OCI-LY3 (cell line): Measurements from ENCODE around the gene PHLDB3.
A peak's percentile ranks its signal among the peaks of the same experiment; 100 is the strongest.

Experiments used
- H2AFZ ChIP-seq: fragments of 200-600, 300-600 bp; shearing (Covaris generic); 2 replicates; pipeline ENCODE4 v1.6.0; 2014; ENCODE audit warnings: antibody characterized with exemption, low read depth, low read length
- H3K27ac ChIP-seq: fragments of 200-600, 300-600 bp; sonication (generic); 2 replicates; pipeline ENCODE4 v1.5.1; 2014; ENCODE audit warnings: mild to moderate bottlenecking, low read length, moderate library complexity, mixed read lengths
- H3K27me3 ChIP-seq: fragments of 200-600, 300-600 bp; sonication (generic); 2 replicates; pipeline ENCODE4 v1.6.1; 2014; ENCODE audit warnings: low read depth, low read length, mixed read lengths
- H3K36me3 ChIP-seq: fragments of 200-600, 300-600 bp; sonication (generic); replicated peaks from 2 replicates; pipeline ENCODE3; 2014; ENCODE audit warnings: low read depth, low read length, mixed read lengths
- H3K4me1 ChIP-seq: fragments of 300-600, 200-600 bp; sonication (generic); 2 replicates; pipeline ENCODE4 v1.6.1; 2014; ENCODE audit warnings: low read length, mixed read lengths
- H3K4me2 ChIP-seq: fragments of 200-600, 300-600 bp; sonication (generic); 2 replicates; pipeline ENCODE4 v1.6.1; 2014; ENCODE audit warnings: low read length, mixed read lengths
- H3K4me3 ChIP-seq: fragments of 300-600, 200-600 bp; sonication (generic); 2 replicates; pipeline ENCODE4 v1.5.1; 2014; ENCODE audit warnings: antibody characterized with exemption, mild to moderate bottlenecking, low read length, moderate library complexity
- H3K79me2 ChIP-seq: fragments of 300-600, 200-600 bp; shearing (Covaris generic); 2 replicates; pipeline ENCODE4 v1.6.1; 2014; ENCODE audit warnings: mild to moderate bottlenecking, low read length, mixed read lengths
- H3K9ac ChIP-seq: fragments of 300-600, 200-600 bp; shearing (Covaris generic); 2 replicates; pipeline ENCODE4 v1.6.0; 2014; ENCODE audit warnings: mild to moderate bottlenecking, low read length, moderate library complexity
- H3K9me3 ChIP-seq: fragments of 200-600, 300-600 bp; shearing (Covaris generic); 2 replicates; pipeline ENCODE4 v1.6.1; 2014; ENCODE audit warnings: low read length, mixed read lengths; ENCODE audit not compliant: insufficient read depth
- H4K20me1 ChIP-seq: fragments of 200-600, 300-600 bp; sonication (generic); 2 replicates; pipeline ENCODE4 v1.6.1; 2016; ENCODE audit warnings: low read length, mixed read lengths; ENCODE audit not compliant: insufficient read depth
- EZH2phosphoT487 ChIP-seq: fragments of 200-600 bp; shearing (Covaris generic); IDR thresholded peaks from 2 replicates; pipeline ENCODE4 v1.6.1; 2018; ENCODE audit warnings: antibody characterized with exemption, mixed run types, low read depth
- TF ChIP-seq, protein P1 (sequence below): fragments of 200-600, 300-600 bp; sonication (generic); IDR thresholded peaks from 2 replicates; pipeline ENCODE4 v1.5.1; 2014; ENCODE audit warnings: antibody characterized with exemption, low read length, low read depth

Gene PHLDB3

DNA sequence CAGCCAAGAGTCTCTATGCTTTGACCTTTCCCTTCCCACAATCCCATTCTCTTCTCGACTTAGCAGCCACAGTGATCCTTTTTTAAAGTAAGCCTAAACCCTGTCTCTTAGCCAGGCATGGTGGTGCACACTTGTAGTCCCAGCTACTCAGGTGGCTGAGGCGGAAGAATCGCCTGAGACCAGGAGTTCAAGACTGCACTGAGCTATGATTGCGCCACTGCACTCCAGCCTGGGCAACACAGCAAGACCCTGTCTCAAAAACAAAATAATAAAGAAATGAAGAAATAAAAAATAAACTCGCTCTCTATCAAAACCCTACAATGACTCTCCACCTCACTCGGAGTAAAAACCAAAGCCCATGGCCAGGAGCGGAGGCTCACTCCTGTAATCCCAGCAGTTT lies 75.2 kb downstream of the PHLDB3 start:
- no peaks in the 10 kb centered on the region for H3K9me3 ChIP-seq
- H3K36me3 ChIP-seq, result no peaks in the 10 kb centered on the region
- TF ChIP-seq, protein P1, sequence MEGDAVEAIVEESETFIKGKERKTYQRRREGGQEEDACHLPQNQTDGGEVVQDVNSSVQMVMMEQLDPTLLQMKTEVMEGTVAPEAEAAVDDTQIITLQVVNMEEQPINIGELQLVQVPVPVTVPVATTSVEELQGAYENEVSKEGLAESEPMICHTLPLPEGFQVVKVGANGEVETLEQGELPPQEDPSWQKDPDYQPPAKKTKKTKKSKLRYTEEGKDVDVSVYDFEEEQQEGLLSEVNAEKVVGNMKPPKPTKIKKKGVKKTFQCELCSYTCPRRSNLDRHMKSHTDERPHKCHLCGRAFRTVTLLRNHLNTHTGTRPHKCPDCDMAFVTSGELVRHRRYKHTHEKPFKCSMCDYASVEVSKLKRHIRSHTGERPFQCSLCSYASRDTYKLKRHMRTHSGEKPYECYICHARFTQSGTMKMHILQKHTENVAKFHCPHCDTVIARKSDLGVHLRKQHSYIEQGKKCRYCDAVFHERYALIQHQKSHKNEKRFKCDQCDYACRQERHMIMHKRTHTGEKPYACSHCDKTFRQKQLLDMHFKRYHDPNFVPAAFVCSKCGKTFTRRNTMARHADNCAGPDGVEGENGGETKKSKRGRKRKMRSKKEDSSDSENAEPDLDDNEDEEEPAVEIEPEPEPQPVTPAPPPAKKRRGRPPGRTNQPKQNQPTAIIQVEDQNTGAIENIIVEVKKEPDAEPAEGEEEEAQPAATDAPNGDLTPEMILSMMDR, result no peak
- no peak for TF ChIP-seq EZH2phosphoT487
- H3K27me3 ChIP-seq, result peaks cover 7% of the 10 kb centered on the region; the same call in 1 of the 2 replicates
- no peaks in the 10 kb centered on the region for H4K20me1 ChIP-seq
- no peak overlapping the region for H2AFZ ChIP-seq
- H3K27ac ChIP-seq, result no peak overlapping the region
- no peaks in the 10 kb centered on the region for H3K79me2 ChIP-seq
- H3K4me2 ChIP-seq, result no peak overlapping the region
- no peak overlapping the region for H3K9ac ChIP-seq
- H3K4me3 ChIP-seq, result no peak overlapping the region
- H3K4me1 ChIP-seq, result no peaks in the 10 kb centered on the region

- no peaks in the 10 kb centered on the region for H3K79me2 ChIP-seq
- H3K4me1 ChIP-seq, result no peaks in the 10 kb centered on the region
- no peak overlapping the region for H3K9ac ChIP-seq
- peak overlapping the region; percentile 35 for H3K4me2 ChIP-seq
- no peaks in the 10 kb centered on the region for H3K36me3 ChIP-seq
- no peaks in the 10 kb centered on the region for H4K20me1 ChIP-seq
- H3K9me3 ChIP-seq, result no peaks in the 10 kb centered on the region
- TF ChIP-seq, protein P1, result peak; percentile 74
- TF ChIP-seq EZH2phosphoT487, result no peak
- peaks cover 4% of the 10 kb centered on the region; the same call in 1 of the 2 replicates for H3K27me3 ChIP-seq
- H3K4me3 ChIP-seq, result no peak overlapping the region
- no peak overlapping the region for H3K27ac ChIP-seq
- peak overlapping the region; percentile 60 for H2AFZ ChIP-seq
Observed at GRCh38 chr19:43425567-43426392, 78.8 kb downstream of the PHLDB3 start.
